ENCODE results near the gene PKD1L1. TPM values are rescaled to one million over a fixed set of nuclear protein-coding genes. Genes with fewer than 3 reads are reported as not detected.

Gene PKD1L1
- total RNA-seq, 1 experiment from 2014 or later, result 0.17 TPM

- CTCF ChIA-PET, result no interaction called here
- Histone ChIP-seq H3K4me1 (ENCODE audit: control insufficient read depth in 1 of 2, insufficient read depth in 2 of 2, low read length in 2 of 2) (no peaks in the 10 kb centered on the region), H3K4me3 (replicated peaks in 1 of 2; ENCODE audit: low read depth in 1 of 2, low read length in 2 of 2) (no peak overlapping the region), H3K79me2 (ENCODE audit: insufficient read depth, low read length) (no peaks in the 10 kb centered on the region), H3K4me2 (ENCODE audit: low read length) (no peak overlapping the region), H3K9ac (ENCODE audit: low read length) (no peak overlapping the region), H3K36me3 (ENCODE audit: control insufficient read depth in 1 of 2, insufficient read depth in 2 of 2, low read length in 2 of 2) (no peaks in the 10 kb centered on the region), H3K9me2 (ENCODE audit: insufficient read depth) (no peaks in the 10 kb centered on the region), H3K27ac (ENCODE audit: low read depth, low read length) (no peak overlapping the region), H3K9me3 (ENCODE audit: control insufficient read depth in 1 of 2, insufficient read depth in 1 of 2, low read depth in 1 of 2, low read length in 2 of 2) (no peaks in the 10 kb centered on the region), H2AFZ (ENCODE audit: low read depth, low read length, poor library complexity, severe bottlenecking) (no peak overlapping the region), H3K27me3 (ENCODE audit: insufficient read depth, low read length) (no peaks in the 10 kb centered on the region), H4K20me1 (ENCODE audit: insufficient read depth) (no peaks in the 10 kb centered on the region)
- intact Hi-C loops (cut with micrococcal nuclease), result no loop called here
- POLR2A ChIA-PET, result no interaction called here
- no TSS peak for BruUV-seq (replicated peaks)
- no peak for TF ChIP-seq EZH2phosphoT487 (IDR thresholded peaks at IDR 0.05; ENCODE audit: borderline replicate concordance)
- TF ChIP-seq SRF (IDR thresholded peaks at IDR 0.05; ENCODE audit: low read depth), result no peak
- no peak for TF ChIP-seq JUND (IDR thresholded peaks at IDR 0.05)
- TF ChIP-seq, protein P1, sequence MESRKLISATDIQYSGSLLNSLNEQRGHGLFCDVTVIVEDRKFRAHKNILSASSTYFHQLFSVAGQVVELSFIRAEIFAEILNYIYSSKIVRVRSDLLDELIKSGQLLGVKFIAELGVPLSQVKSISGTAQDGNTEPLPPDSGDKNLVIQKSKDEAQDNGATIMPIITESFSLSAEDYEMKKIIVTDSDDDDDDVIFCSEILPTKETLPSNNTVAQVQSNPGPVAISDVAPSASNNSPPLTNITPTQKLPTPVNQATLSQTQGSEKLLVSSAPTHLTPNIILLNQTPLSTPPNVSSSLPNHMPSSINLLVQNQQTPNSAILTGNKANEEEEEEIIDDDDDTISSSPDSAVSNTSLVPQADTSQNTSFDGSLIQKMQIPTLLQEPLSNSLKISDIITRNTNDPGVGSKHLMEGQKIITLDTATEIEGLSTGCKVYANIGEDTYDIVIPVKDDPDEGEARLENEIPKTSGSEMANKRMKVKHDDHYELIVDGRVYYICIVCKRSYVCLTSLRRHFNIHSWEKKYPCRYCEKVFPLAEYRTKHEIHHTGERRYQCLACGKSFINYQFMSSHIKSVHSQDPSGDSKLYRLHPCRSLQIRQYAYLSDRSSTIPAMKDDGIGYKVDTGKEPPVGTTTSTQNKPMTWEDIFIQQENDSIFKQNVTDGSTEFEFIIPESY (IDR thresholded peaks at IDR 0.05; ENCODE audit: extremely low read depth, insufficient replicate concordance, low read length), result no peak
- no peak for TF ChIP-seq ZFX (IDR thresholded peaks at IDR 0.05)
- TF ChIP-seq ELF1 (IDR thresholded peaks at IDR 0.05; ENCODE audit: borderline replicate concordance, low read depth), result no peak
- no peak for TF ChIP-seq MAX (IDR thresholded peaks at IDR 0.05)
- TF ChIP-seq EZH2 (IDR thresholded peaks at IDR 0.05), result no peak
- TF ChIP-seq POLR2A (IDR thresholded peaks at IDR 0.05; ENCODE audit: borderline replicate concordance, extremely low read depth, insufficient read depth, insufficient read length), result no peak
- TF ChIP-seq SP1 (IDR thresholded peaks at IDR 0.05; ENCODE audit: low read depth), result no peak
- TF ChIP-seq FOSL1 (IDR thresholded peaks at IDR 0.05; ENCODE audit: low read depth), result no peak
- TF ChIP-seq CBX3 (IDR thresholded peaks at IDR 0.05; ENCODE audit: low read depth), result no peak
- no peak for TF ChIP-seq RAD21 (IDR thresholded peaks at IDR 0.05; ENCODE audit: low read depth)
- TF ChIP-seq TCF7L2 (IDR thresholded peaks at IDR 0.05; ENCODE audit: borderline replicate concordance, extremely low read depth, insufficient read depth, insufficient read length), result no peak
- TF ChIP-seq ZNF274 (IDR thresholded peaks at IDR 0.05; ENCODE audit: low read depth, low read length), result no peak
- TF ChIP-seq REST (IDR thresholded peaks at IDR 0.05; ENCODE audit: low read depth), result no peak
- no peak for TF ChIP-seq POLR2AphosphoS5 (IDR thresholded peaks at IDR 0.05; ENCODE audit: low read depth, low read length)
- TF ChIP-seq CEBPB (IDR thresholded peaks at IDR 0.05; ENCODE audit: low read depth), result no peak
- no peak for TF ChIP-seq ATF3 (IDR thresholded peaks at IDR 0.05)
- ATAC-seq (no peak), DNase-seq (ENCODE audit: low read depth, low spot score) (no peak)
- RAD21 ChIA-PET (ENCODE audit: low non-redundant PET in 1 of 2, low total read pairs in 2 of 2, uncharacterized antibody in 2 of 2, unreplicated experiment in 2 of 2), result no interaction called here
Observed at GRCh38 chr7:47908720-47909119, 39.5 kb downstream of the PKD1L1 start.

All from HCT116 (cell line).